ENCODE data around the gene TTLL6. TPM values are rescaled to one million over a fixed set of nuclear protein-coding genes. Genes with fewer than 3 reads are reported as not detected.

Gene TTLL6
- total and polyA plus RNA-seq, 2 of the 4 experiments (the other 2 are of a cell fraction), result not detected

DNA sequence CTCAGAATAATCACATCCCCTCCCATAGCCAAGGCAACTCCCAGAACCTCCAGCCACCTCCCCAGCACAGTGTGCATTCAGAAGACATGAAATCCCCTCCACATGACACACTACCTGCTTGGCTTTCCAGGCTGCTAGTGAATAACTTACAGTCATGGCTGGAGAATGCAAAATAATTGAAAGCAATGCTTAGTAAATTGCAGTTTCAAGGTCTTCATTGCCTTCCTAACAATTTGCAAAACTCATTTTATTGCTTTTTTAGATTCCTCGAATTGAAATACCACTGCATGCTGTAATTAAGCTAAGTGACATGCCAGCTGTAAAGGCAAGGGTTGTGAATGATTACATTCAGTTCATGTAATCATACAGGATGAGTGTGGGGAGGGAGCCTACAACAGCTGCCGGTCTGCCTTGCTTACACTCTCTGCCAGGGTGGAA, 59.5 kb downstream of the TTLL6 start:
- CTCF ChIA-PET, result no interaction called here

More for the DNA sequence above, 59.5 kb downstream of the TTLL6 start:
- no peak overlapping the region for H3K4me2 ChIP-seq (ENCODE audit: low read depth, low read length)
- no peaks in the 10 kb centered on the region for H3K4me1 ChIP-seq (ENCODE audit: control insufficient read depth, insufficient read depth, low read length)
- no peak overlapping the region for H3K23ac ChIP-seq (ENCODE audit: low read depth, low read length)
- POLR2A ChIA-PET (ENCODE audit: unreplicated experiment), result no interaction called here
- H2AK5ac ChIP-seq (ENCODE audit: low read depth, low read length), result no peak overlapping the region
- H3K4ac ChIP-seq (ENCODE audit: low read depth, low read length), result no peak overlapping the region
- no peak overlapping the region for H2AFZ ChIP-seq (replicated peaks; ENCODE audit: low read length, poor library complexity)
- no peak overlapping the region for H2BK5ac ChIP-seq (ENCODE audit: low read depth, low read length, poor library complexity, severe bottlenecking)
- no peak overlapping the region for H3K18ac ChIP-seq (ENCODE audit: low read depth, low read length)
- H3K9ac ChIP-seq (ENCODE audit: low read depth, low read length), result no peak overlapping the region
- H4K91ac ChIP-seq (ENCODE audit: insufficient read depth, low read depth, low read length), result no peak overlapping the region
- H3K27me3 ChIP-seq (ENCODE audit: control insufficient read depth, insufficient read depth, low read length), result peaks cover 85% of the 10 kb centered on the region
- in situ Hi-C loops (cut with MboI; ENCODE audit: low sequenced_read_pairs) (loop anchor here (25.0 kb wide), 1 partner anchor 370 kb away; no protein-coding TSS in a partner anchor), dilution Hi-C loops (cut with HindIII; ENCODE audit: low sequenced_read_pairs, unreplicated experiment) (no loop called here), intact Hi-C loops (cut with micrococcal nuclease) (no loop called here)
- no peak overlapping the region for H2AK9ac ChIP-seq (replicated peaks; ENCODE audit: low read depth, low read length, poor library complexity)
- no peak overlapping the region for H2BK120ac ChIP-seq (ENCODE audit: low read depth, low read length)
- H4K20me1 ChIP-seq (ENCODE audit: insufficient read depth, low read length), result no peaks in the 10 kb centered on the region; the same call in 1 of the 2 replicates
- ATAC-seq (ENCODE audit: low read depth), result no peak
- no peaks in the 10 kb centered on the region for H3K36me3 ChIP-seq (ENCODE audit: control insufficient read depth, insufficient read depth, low read length)
- no peak overlapping the region for H3K14ac ChIP-seq (replicated peaks; ENCODE audit: low read depth, low read length)
- no CpG with 5 or more reads among the region's 2 CpGs for WGBS, 2 experiments (ENCODE audit: extremely low coverage in 2 of 2, insufficient read length in 1 of 2)
- no peak overlapping the region for H2BK15ac ChIP-seq (ENCODE audit: low read depth, low read length)
- DNase-seq, result no peak
- no TSS peak for BruUV-seq (replicated peaks)
- H3K4me3 ChIP-seq (ENCODE audit: insufficient read depth, low read depth, low read length), result no peak overlapping the region
- H3K9me1 ChIP-seq (ENCODE audit: insufficient read depth, low read length), result peaks cover 6% of the 10 kb centered on the region; the same call in 1 of the 2 replicates
- no peak overlapping the region for H3K56ac ChIP-seq (ENCODE audit: extremely low read depth, insufficient read depth, low read length)
- TF ChIP-seq, protein P1, sequence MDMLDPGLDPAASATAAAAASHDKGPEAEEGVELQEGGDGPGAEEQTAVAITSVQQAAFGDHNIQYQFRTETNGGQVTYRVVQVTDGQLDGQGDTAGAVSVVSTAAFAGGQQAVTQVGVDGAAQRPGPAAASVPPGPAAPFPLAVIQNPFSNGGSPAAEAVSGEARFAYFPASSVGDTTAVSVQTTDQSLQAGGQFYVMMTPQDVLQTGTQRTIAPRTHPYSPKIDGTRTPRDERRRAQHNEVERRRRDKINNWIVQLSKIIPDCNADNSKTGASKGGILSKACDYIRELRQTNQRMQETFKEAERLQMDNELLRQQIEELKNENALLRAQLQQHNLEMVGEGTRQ (IDR thresholded peaks at IDR 0.05; ENCODE audit: low read depth, low read length), result no peak
- TF ChIP-seq CHD1 (IDR thresholded peaks at IDR 0.05; ENCODE audit: low read depth, low read length) (no peak), POLR2A (IDR thresholded peaks at IDR 0.05; ENCODE audit: low read depth, low read length) (no peak), NFE2L2 (IDR thresholded peaks at IDR 0.05; ENCODE audit: low read depth, low read length) (no peak), FOS (IDR thresholded peaks at IDR 0.05; ENCODE audit: low read depth, low read length) (no peak), CEBPB (IDR thresholded peaks at IDR 0.05; ENCODE audit: low read depth, low read length) (no peak), RAD21 (IDR thresholded peaks at IDR 0.05; ENCODE audit: low read length) (no peak), RFX5 (IDR thresholded peaks at IDR 0.05; ENCODE audit: low read depth, low read length) (no peak)
- TF ChIP-seq, protein P2, sequence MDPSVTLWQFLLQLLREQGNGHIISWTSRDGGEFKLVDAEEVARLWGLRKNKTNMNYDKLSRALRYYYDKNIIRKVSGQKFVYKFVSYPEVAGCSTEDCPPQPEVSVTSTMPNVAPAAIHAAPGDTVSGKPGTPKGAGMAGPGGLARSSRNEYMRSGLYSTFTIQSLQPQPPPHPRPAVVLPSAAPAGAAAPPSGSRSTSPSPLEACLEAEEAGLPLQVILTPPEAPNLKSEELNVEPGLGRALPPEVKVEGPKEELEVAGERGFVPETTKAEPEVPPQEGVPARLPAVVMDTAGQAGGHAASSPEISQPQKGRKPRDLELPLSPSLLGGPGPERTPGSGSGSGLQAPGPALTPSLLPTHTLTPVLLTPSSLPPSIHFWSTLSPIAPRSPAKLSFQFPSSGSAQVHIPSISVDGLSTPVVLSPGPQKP (IDR thresholded peaks at IDR 0.05; ENCODE audit: borderline replicate concordance, low read depth, low read length), result no peak
- H2BK20ac ChIP-seq (ENCODE audit: low read depth, low read length), result no peak overlapping the region
- H3K27ac ChIP-seq (ENCODE audit: insufficient read depth, low read length), result no peak overlapping the region
- H4K5ac ChIP-seq (ENCODE audit: low read depth, low read length), result no peak overlapping the region
- H3K9me3 ChIP-seq (ENCODE audit: control insufficient read depth, insufficient read depth, low read length), result peaks cover 5% of the 10 kb centered on the region; the same call in 1 of the 2 replicates
- no peak overlapping the region for H4K8ac ChIP-seq (ENCODE audit: low read depth in 2 of 2, low read length in 2 of 2)
- no peaks in the 10 kb centered on the region for H3K79me1 ChIP-seq (ENCODE audit: low read depth in 1 of 2, low read length in 2 of 2)
